ENCODE measurements around the gene RALB. TPM values are rescaled to one million over a fixed set of nuclear protein-coding genes. Genes with fewer than 3 reads are reported as not detected.

RALB gene
- total RNA-seq, 4 donors from 2014 or later, result 41.5 to 59.1 (median 54.4) TPM

DNA sequence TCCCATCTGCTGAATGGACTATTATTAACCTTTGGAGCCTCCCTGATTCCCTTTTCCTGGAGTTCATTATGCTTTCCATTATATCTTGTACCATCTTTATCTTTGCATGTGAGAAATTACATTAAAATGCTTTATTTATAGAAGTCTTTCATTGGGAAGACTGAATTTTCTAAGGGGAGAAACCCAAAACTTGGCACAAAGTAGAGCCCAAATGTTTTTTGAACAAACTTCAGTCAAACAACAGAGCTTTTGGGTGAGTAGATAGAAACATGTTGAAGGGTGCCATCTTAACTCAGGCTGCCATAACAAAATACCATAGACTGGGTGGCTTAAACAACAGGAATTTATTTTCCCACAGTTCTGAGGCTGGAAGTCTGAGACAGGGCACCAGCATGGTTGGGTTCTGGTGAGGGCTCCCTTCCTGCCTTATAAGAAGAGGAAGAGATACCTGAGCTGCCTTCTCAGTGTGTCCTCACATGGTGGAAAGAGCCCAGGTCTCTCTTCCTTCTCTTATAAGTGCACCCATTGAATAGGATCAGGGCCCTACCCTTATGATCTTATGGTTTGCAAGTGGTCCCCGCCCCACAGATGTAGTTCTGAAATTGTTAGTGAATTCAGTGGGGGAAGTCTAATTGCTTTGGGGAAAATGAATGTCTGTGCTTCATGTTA is 19.2 kb downstream of the RALB start:
- TF ChIP-seq, protein P1, sequence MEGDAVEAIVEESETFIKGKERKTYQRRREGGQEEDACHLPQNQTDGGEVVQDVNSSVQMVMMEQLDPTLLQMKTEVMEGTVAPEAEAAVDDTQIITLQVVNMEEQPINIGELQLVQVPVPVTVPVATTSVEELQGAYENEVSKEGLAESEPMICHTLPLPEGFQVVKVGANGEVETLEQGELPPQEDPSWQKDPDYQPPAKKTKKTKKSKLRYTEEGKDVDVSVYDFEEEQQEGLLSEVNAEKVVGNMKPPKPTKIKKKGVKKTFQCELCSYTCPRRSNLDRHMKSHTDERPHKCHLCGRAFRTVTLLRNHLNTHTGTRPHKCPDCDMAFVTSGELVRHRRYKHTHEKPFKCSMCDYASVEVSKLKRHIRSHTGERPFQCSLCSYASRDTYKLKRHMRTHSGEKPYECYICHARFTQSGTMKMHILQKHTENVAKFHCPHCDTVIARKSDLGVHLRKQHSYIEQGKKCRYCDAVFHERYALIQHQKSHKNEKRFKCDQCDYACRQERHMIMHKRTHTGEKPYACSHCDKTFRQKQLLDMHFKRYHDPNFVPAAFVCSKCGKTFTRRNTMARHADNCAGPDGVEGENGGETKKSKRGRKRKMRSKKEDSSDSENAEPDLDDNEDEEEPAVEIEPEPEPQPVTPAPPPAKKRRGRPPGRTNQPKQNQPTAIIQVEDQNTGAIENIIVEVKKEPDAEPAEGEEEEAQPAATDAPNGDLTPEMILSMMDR (IDR thresholded peaks at IDR 0.05), result no peak
- TF ChIP-seq POLR2A (IDR thresholded peaks at IDR 0.05; ENCODE audit: low read depth), result no peak
- TF ChIP-seq EP300 (IDR thresholded peaks at IDR 0.05), result no peak
- TF ChIP-seq POLR2AphosphoS5 (IDR thresholded peaks at IDR 0.05), result no peak
- Histone ChIP-seq H3K9me3 (no peaks in the 10 kb centered on the region), H3K36me3 (no peaks in the 10 kb centered on the region), H3K27me3 (no peaks in the 10 kb centered on the region), H3K27ac (replicated peaks in 1 of 4) (no peak overlapping the region), H3K4me3 (no peak overlapping the region), H3K4me1 (peaks cover 0 to 13% (median 10%) of the 10 kb centered on the region in 4 donors)
- intact Hi-C loops (cut with DNase I), result no loop called here
- 100% methylated on average over 1 of the region's 1 CpG for WGBS
- no peak for DNase-seq (ENCODE audit: extremely low spot score)

- H3K4me1 ChIP-seq, result peaks cover 0 to 13% (median 9%) of the 10 kb centered on the region in 4 donors
- H3K27ac ChIP-seq (replicated peaks in 1 of 4), result no peak overlapping the region
- no peaks in the 10 kb centered on the region for H3K9me3 ChIP-seq
- no peak overlapping the region for H3K4me3 ChIP-seq
- no peaks in the 10 kb centered on the region for H3K36me3 ChIP-seq
- DNase-seq (ENCODE audit: extremely low spot score), result no peak
- 88% methylated on average over 4 of the region's 4 CpGs for whole genome bisulfite sequencing
- intact Hi-C loops (cut with DNase I), result no loop called here
- H3K27me3 ChIP-seq, result no peaks in the 10 kb centered on the region
- no peak for TF ChIP-seq EP300 (IDR thresholded peaks at IDR 0.05)
- TF ChIP-seq POLR2AphosphoS5 (IDR thresholded peaks at IDR 0.05), result no peak
- TF ChIP-seq, protein P1 (IDR thresholded peaks at IDR 0.05), result no peak
- TF ChIP-seq POLR2A (IDR thresholded peaks at IDR 0.05; ENCODE audit: low read depth), result no peak
Observed at GRCh38 chr2:120272763-120273481, 20.3 kb downstream of the RALB start.

- intact Hi-C loops (cut with DNase I), result no loop called here
- Histone ChIP-seq H3K4me1 (peaks cover 0 to 8% (median 3%) of the 10 kb centered on the region in 4 donors), H3K27me3 (no peaks in the 10 kb centered on the region), H3K4me3 (no peak overlapping the region), H3K27ac (replicated peaks in 1 of 4) (no peak overlapping the region), H3K9me3 (no peaks in the 10 kb centered on the region), H3K36me3 (peaks cover 0 to 24% (median 22%) of the 10 kb centered on the region in 4 donors)
- no peak for DNase-seq (ENCODE audit: extremely low spot score)
- WGBS, result 93% methylated on average over 8 of the region's 8 CpGs
- TF ChIP-seq, protein P1 (IDR thresholded peaks at IDR 0.05), result no peak
- no peak for TF ChIP-seq POLR2A (IDR thresholded peaks at IDR 0.05; ENCODE audit: low read depth)
- no peak for TF ChIP-seq EP300 (IDR thresholded peaks at IDR 0.05)
- TF ChIP-seq POLR2AphosphoS5 (IDR thresholded peaks at IDR 0.05), result no peak
Observed at GRCh38 chr2:120275617-120276400, 23.2 kb downstream of the RALB start.

GRCh38 chr2:120277505-120278205 is 25.0 kb downstream of the RALB start:
- Histone ChIP-seq H3K9me3 (no peaks in the 10 kb centered on the region), H3K27me3 (no peaks in the 10 kb centered on the region), H3K27ac (replicated peaks in 1 of 4) (no peak overlapping the region), H3K4me1 (peaks cover 0 to 8% (median 3%) of the 10 kb centered on the region in 4 donors), H3K4me3 (no peak overlapping the region), H3K36me3 (peaks cover 0 to 30% (median 27%) of the 10 kb centered on the region in 4 donors)
- intact Hi-C loops (cut with DNase I), result no loop called here
- TF ChIP-seq POLR2AphosphoS5 (IDR thresholded peaks at IDR 0.05) (no peak), POLR2A (IDR thresholded peaks at IDR 0.05; ENCODE audit: low read depth) (no peak), EP300 (IDR thresholded peaks at IDR 0.05) (no peak)
- TF ChIP-seq, protein P1 (IDR thresholded peaks at IDR 0.05), result no peak
- 91% methylated on average over 19 of the region's 19 CpGs for WGBS
- no peak for DNase-seq (ENCODE audit: extremely low spot score)

All from esophagus muscularis mucosa (tissue), 4 donors.